Upper lobe of right lung (tissue), 1 donor: ENCODE results near the gene POU3F1. TPM values are rescaled to one million over a fixed set of nuclear protein-coding genes. Genes with fewer than 3 reads are reported as not detected.

ENCODE experiments used
- ATAC-seq: fragments of 200-7000 bp; cut with Tn5 transposase; one replicate; pipeline ENCODE4 v1.9.1; 2020; ENCODE audit warnings: mild to moderate bottlenecking, moderate library complexity
- DNase-seq: peaks from one replicate; pipeline ENCODE4 v3.0.0-alpha.2; 2020
- H3K27ac ChIP-seq: fragments of 200-600 bp; one replicate; pipeline ENCODE4 v1.8.0; 2022
- H3K27me3 ChIP-seq: fragments of 200-600 bp; one replicate; pipeline ENCODE4 v1.8.0; 2022; ENCODE audit warnings: mild to moderate bottlenecking
- H3K36me3 ChIP-seq: fragments of 200-600 bp; one replicate; pipeline ENCODE4 v1.8.0; 2022
- H3K4me1 ChIP-seq: fragments of 200-600 bp; one replicate; pipeline ENCODE4 v1.8.0; 2022
- H3K4me3 ChIP-seq: fragments of 200-600 bp; one replicate; pipeline ENCODE4 v1.8.0; 2022; ENCODE audit warnings: mild to moderate bottlenecking
- H3K9me3 ChIP-seq: fragments of 200-600 bp; one replicate; pipeline ENCODE4 v1.8.0; 2022
- intact Hi-C: fragments of 100-400 bp; cut with DNase I; formaldehyde crosslinking; loops from one replicate; pipeline ENCODE4 v1.11.0; 2022
- total RNA-seq: library from RNA; stranded (reverse); fragmentation: NEBNext Ultra II Directional; extraction: Animal tissue kit (Norgen Biotek cat#: 25700); gene quantifications from one replicate; pipeline ENCODE4 v1.2.1, GENCODE V29; 2021
- TF ChIP-seq, protein P1 (sequence below): fragments of 200-600 bp; IDR thresholded peaks from one replicate; pipeline ENCODE4 v1.8.0; 2022; ENCODE audit warnings: antibody characterized with exemption
- donor health status: DM: no; HTN: yes; CAD: no; lungs with severe emphysema.

Gene POU3F1
- total RNA-seq, 1 donor from 2014 or later: not detected

- TF ChIP-seq, protein P1, sequence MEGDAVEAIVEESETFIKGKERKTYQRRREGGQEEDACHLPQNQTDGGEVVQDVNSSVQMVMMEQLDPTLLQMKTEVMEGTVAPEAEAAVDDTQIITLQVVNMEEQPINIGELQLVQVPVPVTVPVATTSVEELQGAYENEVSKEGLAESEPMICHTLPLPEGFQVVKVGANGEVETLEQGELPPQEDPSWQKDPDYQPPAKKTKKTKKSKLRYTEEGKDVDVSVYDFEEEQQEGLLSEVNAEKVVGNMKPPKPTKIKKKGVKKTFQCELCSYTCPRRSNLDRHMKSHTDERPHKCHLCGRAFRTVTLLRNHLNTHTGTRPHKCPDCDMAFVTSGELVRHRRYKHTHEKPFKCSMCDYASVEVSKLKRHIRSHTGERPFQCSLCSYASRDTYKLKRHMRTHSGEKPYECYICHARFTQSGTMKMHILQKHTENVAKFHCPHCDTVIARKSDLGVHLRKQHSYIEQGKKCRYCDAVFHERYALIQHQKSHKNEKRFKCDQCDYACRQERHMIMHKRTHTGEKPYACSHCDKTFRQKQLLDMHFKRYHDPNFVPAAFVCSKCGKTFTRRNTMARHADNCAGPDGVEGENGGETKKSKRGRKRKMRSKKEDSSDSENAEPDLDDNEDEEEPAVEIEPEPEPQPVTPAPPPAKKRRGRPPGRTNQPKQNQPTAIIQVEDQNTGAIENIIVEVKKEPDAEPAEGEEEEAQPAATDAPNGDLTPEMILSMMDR: no peak
- Histone ChIP-seq H3K36me3 (peaks cover 15% of the 10 kb centered on the region), H3K4me1 (peaks cover 57% of the 10 kb centered on the region), H3K27ac (peak overlapping the region; percentile 89), H3K27me3 (no peaks in the 10 kb centered on the region), H3K4me3 (no peak overlapping the region), H3K9me3 (no peaks in the 10 kb centered on the region)
- intact Hi-C loops: no loop called here
- DNase-seq (no peak), ATAC-seq (no peak)
Measured at GRCh38 chr1:38000529-38001455, 45.8 kb downstream of the POU3F1 start.

- H3K4me3 ChIP-seq: no peak overlapping the region
- H3K27me3 ChIP-seq: no peaks in the 10 kb centered on the region
- TF ChIP-seq, protein P1: no peak
- intact Hi-C loops: no loop called here
- H3K4me1 ChIP-seq: peaks cover 61% of the 10 kb centered on the region
- DNase-seq: no peak
- peak overlapping the region; percentile 89 for H3K27ac ChIP-seq
- H3K36me3 ChIP-seq: peaks cover 15% of the 10 kb centered on the region
- no peak for ATAC-seq
- no peaks in the 10 kb centered on the region for H3K9me3 ChIP-seq
Measured at GRCh38 chr1:38000233-38000528, 46.4 kb downstream of the POU3F1 start.

GRCh38 chr1:37999430-38000232, 47.0 kb downstream of the POU3F1 start:
- intact Hi-C loops: no loop called here
- no peak overlapping the region for H3K4me3 ChIP-seq
- H3K4me1 ChIP-seq: peaks cover 67% of the 10 kb centered on the region
- TF ChIP-seq, protein P1: no peak
- peak overlapping the region; percentile 89 for H3K27ac ChIP-seq
- no peaks in the 10 kb centered on the region for H3K27me3 ChIP-seq
- peaks cover 15% of the 10 kb centered on the region for H3K36me3 ChIP-seq
- no peaks in the 10 kb centered on the region for H3K9me3 ChIP-seq
- DNase-seq: no peak
- ATAC-seq: peak; percentile 36

GRCh38 chr1:37998913-37999429, 47.6 kb downstream of the POU3F1 start:
- TF ChIP-seq, protein P1: no peak
- ATAC-seq: no peak
- Histone ChIP-seq H3K4me3 (no peak overlapping the region), H3K27ac (peak overlapping the region; percentile 89), H3K9me3 (no peaks in the 10 kb centered on the region), H3K4me1 (peaks cover 64% of the 10 kb centered on the region), H3K27me3 (no peaks in the 10 kb centered on the region), H3K36me3 (peaks cover 15% of the 10 kb centered on the region)
- no peak for DNase-seq
- intact Hi-C loops: no loop called here

- Histone ChIP-seq H3K9me3 (no peaks in the 10 kb centered on the region), H3K27ac (peak overlapping the region; percentile 89), H3K4me1 (peaks cover 57% of the 10 kb centered on the region), H3K27me3 (no peaks in the 10 kb centered on the region), H3K4me3 (no peak overlapping the region), H3K36me3 (peaks cover 15% of the 10 kb centered on the region)
- intact Hi-C loops: no loop called here
- ATAC-seq (no peak), DNase-seq (no peak)
- TF ChIP-seq, protein P1: no peak
Measured at GRCh38 chr1:37998089-37998808, 48.3 kb downstream of the POU3F1 start.
